GM12878 (cell line): ENCODE results near the gene MARCHF6. TPM values are rescaled to one million over a fixed set of nuclear protein-coding genes. Genes with fewer than 3 reads are reported as not detected.

Source experiments
- ATAC-seq: fragments of 200-7000 bp; cut with Tn5 transposase; 3 replicates; pipeline ENCODE4 v1.9.1; 2020; ENCODE audit warnings: mild to moderate bottlenecking, moderate library complexity
- BruUV-seq: library from RNA; stranded (reverse); fragments of 400-500 nt; replicated peaks from 2 replicates; lab custom pipeline; 2021; lab: Mats Ljungman, UMichigan
- CTCF ChIA-PET: fragments of 300-600 bp; sonication (Branson Sonifier 250); formaldehyde crosslinking; extraction: SDS; loops from one replicate; lab custom pipeline; 2021; ENCODE audit warnings: inconsistent platforms; lab: Yijun Ruan, JAX
- POLR2A ChIA-PET: fragments of 350-600 bp; formaldehyde crosslinking; extraction: SDS; loops from one replicate; lab custom pipeline; 2021; ENCODE audit warnings: inconsistent platforms; lab: Charles Lee
- RAD21 ChIA-PET: fragments of 300-600 bp; sonication (Branson Sonifier 250); formaldehyde crosslinking; loops from one replicate; lab custom pipeline; 2023; ENCODE audit warnings: antibody characterized with exemption; ENCODE audit not compliant: unreplicated experiment; lab: Charles Lee
- SMC1A ChIA-PET: fragments of 300-600 bp; sonication (Branson Sonifier 250); formaldehyde crosslinking; loops from one replicate; lab custom pipeline; 2023; ENCODE audit not compliant: unreplicated experiment, uncharacterized antibody; lab: Charles Lee
- DNase-seq: peaks from one replicate; pipeline ENCODE4 v3.0.0-alpha.2; 2011; ENCODE audit warnings: low read depth, low spot score
- FAIRE-seq: peaks from 3 replicates; lab custom pipeline; 2011; peaks lifted over from hg19 to GRCh38; lab: Jason Lieb, UNC
- H2AFZ ChIP-seq: 2 replicates; pipeline ENCODE4 v1.6.0; 2011; ENCODE audit warnings: low read depth, low read length, control low read depth; ENCODE audit not compliant: control insufficient read depth
- H3K27ac ChIP-seq: 2 replicates; pipeline ENCODE4 v1.5.1; 2011; ENCODE audit warnings: control low read depth; ENCODE audit not compliant: control insufficient read depth, insufficient read depth
- H3K27me3 ChIP-seq, 2 experiments: replicated peaks in 1 of 2; 2 replicates each; pipeline versions ENCODE4 v1.6.0 to v1.6.1; 2011; ENCODE audit warnings: low read length in 1 of 2; ENCODE audit not compliant: control insufficient read depth in 2 of 2, insufficient read depth in 2 of 2
- H3K36me3 ChIP-seq, 2 experiments: 2 replicates each; pipeline ENCODE4 v1.5.1; 2011; ENCODE audit warnings: low read length in 1 of 2; ENCODE audit not compliant: control insufficient read depth in 2 of 2, insufficient read depth in 2 of 2
- H3K4me1 ChIP-seq: 2 replicates; pipeline ENCODE4 v1.6.1; 2011; ENCODE audit warnings: mild to moderate bottlenecking, low read length, moderate library complexity, mixed read lengths; ENCODE audit not compliant: control insufficient read depth, insufficient read depth
- H3K4me2 ChIP-seq: 2 replicates; pipeline ENCODE4 v1.6.0; 2011; ENCODE audit warnings: control low read depth; ENCODE audit not compliant: control insufficient read depth, insufficient read depth
- H3K4me3 ChIP-seq: fragments of 200-600 bp; sonication (generic); 2 replicates; pipeline ENCODE4 v1.5.1; 2016
- H3K79me2 ChIP-seq: 2 replicates; pipeline ENCODE4 v1.6.0; 2011; ENCODE audit warnings: low read length; ENCODE audit not compliant: control insufficient read depth, insufficient read depth
- H3K9ac ChIP-seq: 2 replicates; pipeline ENCODE4 v1.8.0; 2011; ENCODE audit warnings: low read length, control low read depth, mixed read lengths; ENCODE audit not compliant: control insufficient read depth, insufficient read depth
- H3K9me3 ChIP-seq: replicated peaks from 3 replicates; pipeline ENCODE4 v1.5.1; 2011; ENCODE audit warnings: mild to moderate bottlenecking, low read length; ENCODE audit not compliant: control insufficient read depth, insufficient read depth
- H4K20me1 ChIP-seq: 2 replicates; pipeline ENCODE4 v1.6.0; 2011; ENCODE audit not compliant: control insufficient read depth, insufficient read depth
- BRCA1 ChIP-seq: IDR thresholded peaks from 2 replicates; pipeline ENCODE4 v1.6.1; 2011; ENCODE audit warnings: low read depth, low read length, improper control_type of control experiment
- CBX5 ChIP-seq: sonication (generic); IDR thresholded peaks from 2 replicates; pipeline ENCODE4 v1.6.1; 2016; ENCODE audit warnings: low read depth, moderate library complexity, mild to moderate bottlenecking, inconsistent platforms
- HDGF ChIP-seq: fragments of 450-650 bp; IDR thresholded peaks from 2 replicates; pipeline ENCODE4 v1.6.1; 2016; ENCODE audit warnings: antibody characterized with exemption
- NR2F1 ChIP-seq: fragments of 450-650 bp; conservative IDR thresholded peaks from 2 replicates; pipeline ENCODE4 v1.6.1; 2017; ENCODE audit warnings: mild to moderate bottlenecking
- PAX5 ChIP-seq: IDR thresholded peaks from 2 replicates; pipeline ENCODE4 v1.6.1; 2011; ENCODE audit warnings: low read depth, low read length, borderline replicate concordance
- POLR2AphosphoS2 ChIP-seq: IDR thresholded peaks from 2 replicates; pipeline ENCODE4 v1.6.1; 2011; ENCODE audit warnings: low read depth, mild to moderate bottlenecking, low read length, improper control_type of control experiment, moderate library complexity
- RB1 ChIP-seq: fragments of 450-650 bp; formaldehyde crosslinking; IDR thresholded peaks from 2 replicates; pipeline ENCODE4 v1.6.1; 2017; ENCODE audit warnings: mild to moderate bottlenecking, borderline replicate concordance
- RUNX3 ChIP-seq: IDR thresholded peaks from 2 replicates; pipeline ENCODE4 v1.6.1; 2012; ENCODE audit warnings: low read length, inconsistent platforms
- STAT3 ChIP-seq: IDR thresholded peaks from 2 replicates; pipeline ENCODE4 v1.6.1; 2011; ENCODE audit warnings: low read depth, low read length, improper control_type of control experiment
- TCF12 ChIP-seq: IDR thresholded peaks from 2 replicates; pipeline ENCODE4 v1.6.1; 2011; ENCODE audit warnings: low read depth, mild to moderate bottlenecking, low read length
- WRNIP1 ChIP-seq: IDR thresholded peaks from 2 replicates; pipeline ENCODE4 v1.6.1; 2011; ENCODE audit warnings: low read depth, low read length, improper control_type of control experiment, borderline replicate concordance
- ZNF274 ChIP-seq: IDR thresholded peaks from one replicate; pipeline ENCODE4 v1.8.0; 2011; ENCODE audit not compliant: insufficient read length, insufficient read depth
- WGBS: methylation state at CpG from one replicate; pipeline ENCODE4 v1.1.6; 2016; ENCODE audit warnings: low lambda C conversion rate; ENCODE audit not compliant: insufficient replicate concordance, insufficient coverage; ENCODE audit errors: missing lambda C conversion rate; 5-methylcytosine and 5-hydroxymethylcytosine counted together
- in situ Hi-C: fragments of 300-500 bp; cut with MboI; formaldehyde crosslinking; loops from 9 replicates; pipeline ENCODE4 v1.14.3; 2018; ENCODE audit warnings: mixed read lengths
- intact Hi-C: fragments of 100-400 bp; cut with micrococcal nuclease; formaldehyde crosslinking; loops from one replicate; pipeline ENCODE4 v1.14.2; 2022; ENCODE audit not compliant: unreplicated experiment
- polyA plus RNA-seq, 11 experiments: library from polyadenylated mRNA; depleted of rRNA in 4 of 11; unstranded in 6 of 11; stranded (reverse) in 5 of 11; fragments of >200 nt; fragmentation: Nextera tagmentation in 4 of 11; fragmentation: Illumina TruSeq in 1 of 11; extraction: Ambion mirVana in 4 of 11; extraction: Trizol in 1 of 11; gene quantifications; 1 replicate in 1 of 11; 2 replicates in 10 of 11; pipeline versions ENCODE4 v1.2.1 to v1.2.3, GENCODE V29; 2011 to 2016; ENCODE audit warnings: inconsistent platforms in 2 of 11, missing spikeins in 2 of 11, low read depth in 1 of 11
- total RNA-seq, 4 experiments: library from RNA; depleted of rRNA in 3 of 4; stranded (reverse); fragments of >200 nt in 3 of 4; fragmentation: Illumina TruSeq in 1 of 4; extraction: Trizol in 1 of 4; gene quantifications; 2 replicates each; pipeline versions ENCODE4 v1.2.1 to v1.2.3, GENCODE V29; 2013 to 2021
- TF ChIP-seq, protein P1 (sequence below): fragments of 450-650 bp; IDR thresholded peaks from 2 replicates; pipeline ENCODE4 v1.6.1; 2014; ENCODE audit warnings: mild to moderate bottlenecking
- TF ChIP-seq, protein P2 (sequence below): fragments of 450-650 bp; IDR thresholded peaks from 2 replicates; pipeline ENCODE4 v1.6.1; 2017; ENCODE audit warnings: mild to moderate bottlenecking, moderate library complexity

MARCHF6 gene
- total and polyA plus RNA-seq, 10 of the 15 experiments (the other 5 are each of a cell fraction or from before 2014, with no cell fraction given) = 39.1 to 172 (median 61.0) TPM

DNA sequence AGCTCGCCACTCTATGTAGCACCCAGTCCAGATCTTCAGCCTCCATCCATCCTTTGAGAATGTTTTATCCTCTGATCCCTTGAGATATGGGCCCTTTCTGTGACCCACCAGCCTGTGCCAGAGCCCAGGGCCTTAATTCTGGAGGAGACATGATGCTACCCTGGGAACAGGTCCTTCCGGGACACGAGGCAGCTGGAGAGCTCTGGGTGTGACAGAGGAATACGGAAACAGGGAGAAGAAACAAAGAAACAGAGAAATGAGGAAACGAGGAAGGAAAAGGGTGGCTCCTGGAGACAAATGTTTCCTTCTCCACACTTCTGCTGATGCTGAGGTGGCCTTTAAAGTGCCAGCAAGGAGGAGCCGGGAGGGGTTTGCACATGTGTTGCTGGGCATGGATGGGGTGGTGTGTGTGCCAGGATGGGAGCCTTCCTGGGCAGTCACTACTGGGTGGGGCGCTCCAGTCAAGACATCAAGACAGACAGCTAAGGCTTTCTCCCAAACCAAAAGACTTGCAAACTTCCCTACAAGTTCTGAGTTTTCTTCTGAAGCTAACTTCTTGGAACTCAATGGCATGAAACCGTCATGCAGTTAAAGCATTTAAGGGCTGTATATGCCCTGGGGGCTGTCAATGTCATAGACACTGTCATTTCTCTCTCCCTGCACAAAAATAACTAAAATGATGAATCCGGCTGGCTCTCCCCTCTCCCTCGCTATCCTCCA lies 22.8 kb upstream of the MARCHF6 start:
- RAD21 ChIA-PET = no interaction called here
- Histone ChIP-seq H3K4me2 (no peak overlapping the region), H3K36me3 (no peaks in the 10 kb centered on the region), H2AFZ (no peak overlapping the region), H4K20me1 (no peaks in the 10 kb centered on the region), H3K79me2 (no peaks in the 10 kb centered on the region), H3K27ac (no peak overlapping the region), H3K9ac (no peak overlapping the region), H3K27me3 (peaks cover 0 to 10% of the 10 kb centered on the region in 2 experiments; a peak in 2 of 4 replicates), H3K9me3 (no peaks in the 10 kb centered on the region), H3K4me3 (no peak overlapping the region), H3K4me1 (no peaks in the 10 kb centered on the region)
- 49% methylated on average over 10 of the region's 10 CpGs for WGBS
- no peak for TF ChIP-seq ZNF274
- no peak for TF ChIP-seq BRCA1
- no peak for TF ChIP-seq PAX5
- no peak for TF ChIP-seq WRNIP1
- no peak for TF ChIP-seq HDGF
- no peak for TF ChIP-seq RB1
- TF ChIP-seq, protein P1, sequence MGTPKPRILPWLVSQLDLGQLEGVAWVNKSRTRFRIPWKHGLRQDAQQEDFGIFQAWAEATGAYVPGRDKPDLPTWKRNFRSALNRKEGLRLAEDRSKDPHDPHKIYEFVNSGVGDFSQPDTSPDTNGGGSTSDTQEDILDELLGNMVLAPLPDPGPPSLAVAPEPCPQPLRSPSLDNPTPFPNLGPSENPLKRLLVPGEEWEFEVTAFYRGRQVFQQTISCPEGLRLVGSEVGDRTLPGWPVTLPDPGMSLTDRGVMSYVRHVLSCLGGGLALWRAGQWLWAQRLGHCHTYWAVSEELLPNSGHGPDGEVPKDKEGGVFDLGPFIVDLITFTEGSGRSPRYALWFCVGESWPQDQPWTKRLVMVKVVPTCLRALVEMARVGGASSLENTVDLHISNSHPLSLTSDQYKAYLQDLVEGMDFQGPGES = no peak
- TF ChIP-seq STAT3 = no peak
- no peak for TF ChIP-seq TCF12
- no peak for TF ChIP-seq CBX5
- TF ChIP-seq POLR2AphosphoS2 = no peak
- no peak for TF ChIP-seq RUNX3
- TF ChIP-seq, protein P2, sequence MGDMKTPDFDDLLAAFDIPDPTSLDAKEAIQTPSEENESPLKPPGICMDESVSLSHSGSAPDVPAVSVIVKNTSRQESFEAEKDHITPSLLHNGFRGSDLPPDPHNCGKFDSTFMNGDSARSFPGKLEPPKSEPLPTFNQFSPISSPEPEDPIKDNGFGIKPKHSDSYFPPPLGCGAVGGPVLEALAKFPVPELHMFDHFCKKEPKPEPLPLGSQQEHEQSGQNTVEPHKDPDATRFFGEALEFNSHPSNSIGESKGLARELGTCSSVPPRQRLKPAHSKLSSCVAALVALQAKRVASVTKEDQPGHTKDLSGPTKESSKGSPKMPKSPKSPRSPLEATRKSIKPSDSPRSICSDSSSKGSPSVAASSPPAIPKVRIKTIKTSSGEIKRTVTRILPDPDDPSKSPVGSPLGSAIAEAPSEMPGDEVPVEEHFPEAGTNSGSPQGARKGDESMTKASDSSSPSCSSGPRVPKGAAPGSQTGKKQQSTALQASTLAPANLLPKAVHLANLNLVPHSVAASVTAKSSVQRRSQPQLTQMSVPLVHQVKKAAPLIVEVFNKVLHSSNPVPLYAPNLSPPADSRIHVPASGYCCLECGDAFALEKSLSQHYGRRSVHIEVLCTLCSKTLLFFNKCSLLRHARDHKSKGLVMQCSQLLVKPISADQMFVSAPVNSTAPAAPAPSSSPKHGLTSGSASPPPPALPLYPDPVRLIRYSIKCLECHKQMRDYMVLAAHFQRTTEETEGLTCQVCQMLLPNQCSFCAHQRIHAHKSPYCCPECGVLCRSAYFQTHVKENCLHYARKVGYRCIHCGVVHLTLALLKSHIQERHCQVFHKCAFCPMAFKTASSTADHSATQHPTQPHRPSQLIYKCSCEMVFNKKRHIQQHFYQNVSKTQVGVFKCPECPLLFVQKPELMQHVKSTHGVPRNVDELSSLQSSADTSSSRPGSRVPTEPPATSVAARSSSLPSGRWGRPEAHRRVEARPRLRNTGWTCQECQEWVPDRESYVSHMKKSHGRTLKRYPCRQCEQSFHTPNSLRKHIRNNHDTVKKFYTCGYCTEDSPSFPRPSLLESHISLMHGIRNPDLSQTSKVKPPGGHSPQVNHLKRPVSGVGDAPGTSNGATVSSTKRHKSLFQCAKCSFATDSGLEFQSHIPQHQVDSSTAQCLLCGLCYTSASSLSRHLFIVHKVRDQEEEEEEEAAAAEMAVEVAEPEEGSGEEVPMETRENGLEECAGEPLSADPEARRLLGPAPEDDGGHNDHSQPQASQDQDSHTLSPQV = no peak
- no peak for TF ChIP-seq NR2F1
- in situ Hi-C loops = no loop called here
- POLR2A ChIA-PET = no interaction called here
- ATAC-seq (no peak), DNase-seq (no peak), FAIRE-seq (no peak)
- CTCF ChIA-PET = no interaction called here
- intact Hi-C loops = no loop called here
- SMC1A ChIA-PET = no interaction called here
- no TSS peak for BruUV-seq
